Activated CD4-positive, alpha-beta memory T cell treated with anti-CD3 and anti-CD28 coated beads for 36 hours (primary cell): ENCODE results near the gene TMEM179. TPM values are rescaled to one million over a fixed set of nuclear protein-coding genes. Genes with fewer than 3 reads are reported as not detected.

Experiments
- CTCF ChIA-PET: fragments of 350-600 bp; sonication (Branson Sonifier 250); formaldehyde crosslinking; loops from one replicate; lab custom pipeline; 2021; ENCODE audit warnings: antibody characterized with exemption, inconsistent platforms; lab: Charles Lee
- POLR2A ChIA-PET: fragments of 350-600 bp; sonication (Branson Sonifier 250); formaldehyde crosslinking; loops from one replicate; lab custom pipeline; 2021; ENCODE audit warnings: antibody characterized with exemption; lab: Charles Lee
- DNase-seq: peaks from one replicate; pipeline ENCODE4 v3.0.0-alpha.2; 2020
- H3K27ac Mint-ChIP-seq: one replicate; pipeline ENCODE4 v1.8.0; 2021; ENCODE audit warnings: mixed read lengths
- H3K27me3 Mint-ChIP-seq: one replicate; pipeline ENCODE4 v1.8.0; 2021; ENCODE audit warnings: mixed read lengths
- H3K36me3 Mint-ChIP-seq: one replicate; pipeline ENCODE4 v1.8.0; 2021; ENCODE audit warnings: mixed read lengths
- H3K4me1 Mint-ChIP-seq: one replicate; pipeline ENCODE4 v1.8.0; 2021; ENCODE audit warnings: low read depth, mixed read lengths
- H3K4me3 Mint-ChIP-seq: one replicate; pipeline ENCODE4 v1.8.0; 2021; ENCODE audit warnings: mild to moderate bottlenecking, mixed read lengths
- H3K9me3 Mint-ChIP-seq: one replicate; pipeline ENCODE4 v1.8.0; 2021; ENCODE audit warnings: mixed read lengths
- intact Hi-C: fragments of 100-400 bp; cut with micrococcal nuclease; formaldehyde crosslinking; loops from one replicate; pipeline ENCODE4 v1.15.1; 2023
- total RNA-seq, 2 experiments: library from RNA; stranded (reverse); gene quantifications; one replicate each; pipeline ENCODE4 v1.2.3, GENCODE V29; 2021

The TMEM179 gene
- total RNA-seq, 2 experiments from 2014 or later: not detected

DNA sequence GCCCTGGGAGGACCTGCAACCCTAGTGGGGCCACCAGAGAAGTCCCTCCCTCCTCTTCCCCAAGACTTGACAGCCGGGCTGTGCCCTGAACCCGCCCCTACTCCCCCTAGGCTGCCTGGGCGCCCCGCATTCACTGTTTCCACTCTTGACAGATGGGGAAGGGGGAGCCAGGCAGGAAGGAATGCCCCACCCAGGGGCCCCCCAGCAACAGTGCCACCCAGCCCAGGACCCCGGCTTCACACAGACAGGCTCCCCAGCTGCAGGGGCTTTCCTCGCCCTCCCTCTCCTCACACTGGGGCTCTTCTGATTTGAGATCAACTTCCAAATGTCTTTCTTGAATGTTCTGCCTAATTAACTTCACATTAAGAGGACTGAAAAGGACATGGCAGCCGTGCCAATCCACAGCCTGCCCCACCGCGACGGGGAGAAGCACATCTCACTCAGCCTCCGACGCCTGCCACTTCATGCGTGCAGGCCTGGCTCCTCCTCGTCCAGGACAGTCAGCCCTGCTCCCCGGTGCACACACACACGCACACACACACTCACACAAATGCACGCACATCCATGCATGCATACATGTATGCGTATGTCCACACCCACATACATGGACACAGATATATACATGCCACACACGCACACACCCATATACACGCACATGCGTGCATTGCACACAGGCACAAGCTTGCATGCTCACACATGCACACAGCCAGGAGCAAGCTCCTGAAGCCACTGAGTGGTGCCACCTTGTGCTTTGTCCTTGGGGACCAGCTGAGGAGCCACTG lies 44.6 kb downstream of the TMEM179 start:
- Mint-ChIP-seq H3K27me3 (peaks cover 5% of the 10 kb centered on the region), H3K4me1 (no peaks in the 10 kb centered on the region), H3K27ac (no peak overlapping the region), H3K36me3 (no peaks in the 10 kb centered on the region), H3K4me3 (no peak overlapping the region), H3K9me3 (no peaks in the 10 kb centered on the region)
- intact Hi-C loops: no loop called here
- ChIA-PET POLR2A (no interaction called here), CTCF (interaction anchor here (1.3 kb wide), 1 partner anchor 482 kb away, joined by 3 read pairs; no protein-coding TSS in a partner anchor)
- no peak for DNase-seq

DNA sequence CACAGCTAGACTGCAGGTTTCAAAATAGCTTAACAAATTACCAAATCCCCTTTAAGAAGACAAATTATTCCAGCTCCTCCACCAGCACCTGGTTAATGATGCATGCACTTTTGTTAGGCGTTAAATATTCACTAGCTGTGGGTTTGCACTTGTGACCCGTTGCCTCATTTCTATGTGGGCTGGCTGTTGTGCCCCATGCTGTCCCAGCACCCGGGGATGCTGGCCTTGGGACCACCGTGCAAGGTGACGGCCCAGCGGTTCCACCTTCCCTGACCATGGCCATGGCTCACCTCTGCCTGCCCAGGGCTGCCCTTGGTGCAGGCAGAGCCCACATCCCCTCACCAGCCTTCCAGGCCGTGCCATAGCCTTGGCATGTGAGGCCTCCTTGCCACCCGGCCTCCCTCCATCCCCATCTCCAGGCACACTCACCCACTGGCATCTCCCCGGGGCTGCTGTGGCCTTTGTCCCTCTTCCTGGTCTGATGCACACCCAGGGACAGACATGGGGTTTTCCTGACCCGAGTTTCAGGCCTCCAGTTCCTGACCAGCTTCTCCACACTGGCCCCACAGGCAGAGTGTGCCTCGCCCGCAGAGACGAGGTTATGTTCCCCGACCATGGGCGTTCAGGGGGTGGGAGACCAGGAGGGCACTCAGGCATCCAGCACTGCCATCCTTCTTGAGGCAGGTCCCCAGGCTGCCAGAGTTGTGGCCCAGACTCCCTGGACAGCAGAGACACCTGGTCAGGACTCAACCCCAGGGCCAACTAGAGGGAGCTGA lies 45.4 kb downstream of the TMEM179 start:
- no peaks in the 10 kb centered on the region for H3K4me1 Mint-ChIP-seq
- no peaks in the 10 kb centered on the region for H3K9me3 Mint-ChIP-seq
- no peak overlapping the region for H3K27ac Mint-ChIP-seq
- ChIA-PET POLR2A (no interaction called here), CTCF (no interaction called here)
- H3K4me3 Mint-ChIP-seq: no peak overlapping the region
- intact Hi-C loops: no loop called here
- no peak for DNase-seq
- H3K27me3 Mint-ChIP-seq: peaks cover 2% of the 10 kb centered on the region
- no peaks in the 10 kb centered on the region for H3K36me3 Mint-ChIP-seq

DNA sequence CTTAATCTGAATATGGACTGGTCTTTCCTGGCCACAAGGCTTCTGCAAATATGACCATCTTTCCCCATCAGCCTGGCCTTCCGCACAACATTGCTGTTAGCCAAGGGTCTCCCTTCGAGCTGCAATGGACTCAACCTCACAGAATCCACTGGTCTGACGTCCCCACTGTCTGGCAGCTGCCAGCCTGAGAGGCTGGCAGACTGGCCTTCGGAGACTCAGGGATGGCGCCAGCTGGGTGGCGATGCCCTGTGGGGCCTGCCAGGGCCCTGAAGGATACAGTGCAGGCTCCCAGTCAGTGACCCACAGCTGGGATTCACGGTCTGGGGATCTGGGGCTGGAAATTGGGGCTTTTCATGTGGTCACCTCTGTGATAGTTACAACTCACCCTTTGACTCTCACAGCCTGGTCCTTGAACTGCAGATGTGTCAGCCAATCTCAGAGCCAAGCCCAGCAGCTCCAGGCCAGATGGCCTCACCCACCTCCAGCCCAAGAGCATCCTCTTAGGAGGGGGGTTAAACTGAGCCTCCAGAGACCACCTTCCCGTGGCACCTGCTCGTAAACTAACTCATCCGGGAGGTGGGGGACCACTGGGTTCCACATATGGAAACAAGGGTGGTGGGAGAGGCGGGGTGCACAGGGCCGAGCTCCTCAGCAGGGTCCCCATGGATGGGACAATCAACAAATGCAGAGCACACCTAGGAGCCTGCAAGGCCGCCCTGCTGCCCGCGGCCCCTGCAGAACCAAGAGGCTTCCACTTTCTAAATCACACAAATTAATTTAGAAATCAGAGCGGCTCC lies 46.1 kb downstream of the TMEM179 start:
- Mint-ChIP-seq H3K36me3 (no peaks in the 10 kb centered on the region), H3K27ac (no peak overlapping the region), H3K27me3 (peaks cover 3% of the 10 kb centered on the region), H3K4me1 (no peaks in the 10 kb centered on the region), H3K9me3 (no peaks in the 10 kb centered on the region), H3K4me3 (no peak overlapping the region)
- CTCF ChIA-PET: interaction anchor here (0.7 kb wide), 1 partner anchor 10 kb away, joined by 3 read pairs; no protein-coding TSS in a partner anchor
- POLR2A ChIA-PET: no interaction called here
- intact Hi-C loops: no loop called here
- DNase-seq: no peak

DNA sequence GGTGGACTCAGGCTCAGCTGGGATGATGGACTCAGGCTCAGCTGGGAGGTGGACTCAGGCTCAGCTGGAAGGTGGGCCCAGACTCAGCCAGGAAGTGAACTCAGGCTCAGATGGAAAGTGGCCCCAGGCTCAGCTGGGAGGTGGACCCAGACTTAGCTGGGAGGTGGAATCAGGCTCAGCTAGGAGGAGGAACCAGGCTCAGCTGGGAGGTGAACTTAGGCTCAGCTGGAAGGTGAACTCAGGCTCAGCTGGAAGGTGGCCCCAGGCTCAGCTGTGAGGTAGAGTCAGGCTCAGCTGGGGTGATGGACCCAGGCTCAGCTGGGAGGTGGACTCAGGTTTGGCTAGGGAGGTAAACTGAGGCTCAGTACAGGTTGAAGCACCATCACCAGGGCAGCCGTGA lies 46.8 kb downstream of the TMEM179 start:
- CTCF ChIA-PET: interaction anchor here (0.7 kb wide), 1 partner anchor 10 kb away, joined by 3 read pairs; no protein-coding TSS in a partner anchor
- no peaks in the 10 kb centered on the region for H3K36me3 Mint-ChIP-seq
- H3K4me1 Mint-ChIP-seq: no peaks in the 10 kb centered on the region
- no peak overlapping the region for H3K4me3 Mint-ChIP-seq
- no peaks in the 10 kb centered on the region for H3K9me3 Mint-ChIP-seq
- peaks cover 3% of the 10 kb centered on the region for H3K27me3 Mint-ChIP-seq
- intact Hi-C loops: no loop called here
- POLR2A ChIA-PET: no interaction called here
- H3K27ac Mint-ChIP-seq: no peak overlapping the region
- DNase-seq: no peak

DNA sequence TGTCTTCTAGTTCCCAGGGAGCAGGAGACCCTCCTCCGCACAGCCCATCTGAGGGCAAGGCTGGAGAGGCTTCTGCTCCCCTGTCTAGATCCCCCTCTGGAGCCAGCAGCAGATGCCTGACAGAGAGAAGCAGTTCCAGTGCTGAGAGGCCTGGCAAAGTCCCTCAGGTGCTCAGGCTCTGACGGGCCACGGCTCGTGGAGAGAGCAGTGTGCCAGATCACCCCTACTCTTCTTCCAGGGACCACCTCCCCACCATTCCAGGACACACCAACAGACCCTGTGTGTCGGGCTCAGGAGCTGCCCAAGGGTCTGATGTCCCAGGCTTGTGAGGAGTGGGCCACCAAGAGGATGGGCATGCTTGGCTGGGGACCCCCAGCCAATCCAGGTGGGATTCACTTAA lies 47.5 kb downstream of the TMEM179 start:
- DNase-seq: no peak
- ChIA-PET POLR2A (no interaction called here), CTCF (no interaction called here)
- Mint-ChIP-seq H3K9me3 (no peaks in the 10 kb centered on the region), H3K27ac (no peak overlapping the region), H3K27me3 (peaks cover 3% of the 10 kb centered on the region), H3K4me3 (no peak overlapping the region), H3K4me1 (no peaks in the 10 kb centered on the region), H3K36me3 (no peaks in the 10 kb centered on the region)
- intact Hi-C loops: no loop called here

DNA sequence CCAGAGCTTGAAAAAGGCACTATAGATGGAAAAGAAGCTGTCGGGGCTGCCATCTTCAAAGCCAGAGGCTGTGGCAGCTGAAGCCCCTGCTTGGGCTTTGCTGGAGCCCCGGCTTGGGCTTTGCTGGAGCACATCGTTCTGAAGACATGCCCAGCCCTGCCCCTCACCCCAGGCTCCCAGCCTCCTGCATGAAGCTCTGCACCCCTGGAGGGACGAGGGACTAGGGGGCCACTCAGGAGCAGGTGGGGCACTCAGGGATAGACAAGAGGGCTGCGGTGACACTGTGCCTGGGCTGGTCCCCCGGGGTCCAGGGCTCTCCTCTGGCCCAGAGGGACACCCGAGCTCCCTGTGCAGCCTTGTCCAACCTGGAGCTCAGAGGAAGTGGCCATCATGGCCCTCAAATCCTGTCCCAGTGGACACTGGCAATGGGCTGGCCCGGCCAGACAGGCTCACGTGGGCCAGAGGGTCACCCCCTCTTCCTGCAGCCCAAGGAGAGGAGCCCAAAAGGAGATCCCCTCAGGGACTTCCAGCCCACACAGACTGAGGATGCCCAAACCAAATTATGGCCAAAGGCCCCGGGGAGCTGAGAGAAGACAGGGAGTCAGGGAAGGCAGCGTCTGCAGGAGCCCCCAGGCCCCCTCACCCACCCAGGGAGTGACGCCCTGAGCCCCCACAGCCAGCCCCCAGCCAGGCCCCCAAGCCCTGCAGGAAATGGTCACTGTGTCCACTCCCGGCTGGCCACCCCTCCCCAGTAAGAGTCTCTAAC lies 48.1 kb downstream of the TMEM179 start:
- ChIA-PET CTCF (interaction anchor here (0.9 kb wide), 1 partner anchor 419 kb away, joined by 3 read pairs; no protein-coding TSS in a partner anchor), POLR2A (no interaction called here)
- H3K36me3 Mint-ChIP-seq: no peaks in the 10 kb centered on the region
- no peak for DNase-seq
- no peaks in the 10 kb centered on the region for H3K9me3 Mint-ChIP-seq
- H3K27ac Mint-ChIP-seq: no peak overlapping the region
- intact Hi-C loops: no loop called here
- H3K27me3 Mint-ChIP-seq: peaks cover 3% of the 10 kb centered on the region
- H3K4me1 Mint-ChIP-seq: no peaks in the 10 kb centered on the region
- no peak overlapping the region for H3K4me3 Mint-ChIP-seq

DNA sequence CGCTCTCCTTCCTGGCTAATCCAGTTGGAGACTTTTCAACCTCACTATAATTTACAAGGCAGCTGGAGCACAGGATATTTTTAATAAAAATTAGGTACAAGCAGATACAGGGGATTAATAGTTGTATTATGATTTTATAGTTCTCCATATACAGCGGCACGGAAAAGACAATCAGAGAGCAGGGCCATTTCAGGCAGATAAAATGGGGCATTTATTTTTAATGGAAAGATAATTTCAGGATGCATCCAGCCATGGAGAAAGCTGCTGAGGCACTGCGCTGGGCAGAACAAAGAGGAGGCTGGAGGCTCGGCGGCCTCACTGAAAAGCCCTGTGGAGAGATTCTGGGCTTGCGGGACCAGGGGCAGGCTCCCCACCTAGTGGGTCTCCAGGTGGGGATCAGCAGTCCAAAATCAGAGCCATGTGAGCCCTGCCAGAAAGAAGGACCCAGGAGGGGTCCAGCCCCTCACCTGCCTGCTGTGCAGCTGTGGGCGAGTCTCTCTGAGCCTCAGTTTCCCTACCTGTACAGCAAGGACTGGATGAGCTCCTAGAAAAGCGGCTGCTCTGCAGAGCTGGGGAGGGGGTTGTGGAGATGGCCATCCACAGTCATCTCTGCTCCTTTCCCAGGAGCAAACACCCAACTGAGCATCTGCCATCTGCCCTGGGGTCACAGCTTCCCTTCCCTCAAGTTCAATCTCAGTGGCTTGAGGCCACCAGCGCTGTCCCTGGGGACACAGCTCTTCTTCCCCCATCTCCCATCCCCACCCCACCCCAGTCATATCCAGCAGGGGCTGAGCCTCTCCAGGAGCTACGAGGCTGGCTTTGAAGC lies 48.9 kb downstream of the TMEM179 start:
- no peak overlapping the region for H3K4me3 Mint-ChIP-seq
- intact Hi-C loops: no loop called here
- peaks cover 3% of the 10 kb centered on the region for H3K27me3 Mint-ChIP-seq
- POLR2A ChIA-PET: no interaction called here
- no peaks in the 10 kb centered on the region for H3K4me1 Mint-ChIP-seq
- CTCF ChIA-PET: interaction anchor here (0.9 kb wide), 1 partner anchor 418 kb away, joined by 3 read pairs; no protein-coding TSS in a partner anchor
- no peaks in the 10 kb centered on the region for H3K9me3 Mint-ChIP-seq
- no peaks in the 10 kb centered on the region for H3K36me3 Mint-ChIP-seq
- no peak overlapping the region for H3K27ac Mint-ChIP-seq
- DNase-seq: no peak

DNA sequence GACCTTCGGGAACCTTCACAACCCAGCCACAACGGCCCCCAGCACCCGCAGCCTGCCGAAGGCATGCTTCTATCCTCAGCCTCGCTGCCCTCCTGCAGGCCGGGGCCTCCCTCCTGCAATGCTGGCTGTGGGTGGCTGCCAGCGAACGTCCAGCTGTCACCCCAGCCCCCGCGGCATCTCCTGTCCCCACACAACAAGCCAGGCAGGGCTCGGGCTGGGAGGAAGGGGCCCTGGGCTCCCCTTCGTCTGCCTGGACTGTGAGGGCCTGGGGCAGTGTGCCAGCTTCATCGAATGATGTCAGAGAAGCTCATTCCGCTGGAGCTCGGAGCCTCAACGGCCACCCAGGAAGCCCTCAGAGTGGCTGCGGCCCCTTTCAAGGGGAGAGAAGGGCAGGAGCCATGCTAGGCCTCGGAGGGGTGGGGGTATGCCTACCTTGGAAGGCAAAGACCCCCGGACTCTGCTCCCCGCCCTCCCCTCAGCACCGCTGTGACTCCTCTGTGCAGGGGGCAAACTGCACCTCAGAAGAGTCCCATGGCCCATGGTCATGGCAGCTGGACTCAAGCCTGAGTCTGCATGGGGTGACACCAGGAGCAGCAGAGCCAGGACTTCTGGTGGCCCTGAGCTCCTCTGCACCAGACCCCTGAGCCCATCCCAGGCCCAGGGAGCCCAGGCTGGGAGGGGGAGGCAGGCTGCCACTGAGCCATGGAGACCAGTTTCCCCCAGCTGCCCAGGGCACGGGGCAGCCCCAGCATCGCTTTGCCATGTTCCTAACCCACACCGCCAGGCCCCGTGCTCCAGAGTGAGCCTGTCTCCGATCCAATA lies 49.8 kb downstream of the TMEM179 start:
- Mint-ChIP-seq H3K4me3 (no peak overlapping the region), H3K4me1 (no peaks in the 10 kb centered on the region), H3K36me3 (no peaks in the 10 kb centered on the region), H3K27ac (no peak overlapping the region), H3K27me3 (peaks cover 4% of the 10 kb centered on the region), H3K9me3 (no peaks in the 10 kb centered on the region)
- intact Hi-C loops: no loop called here
- ChIA-PET CTCF (no interaction called here), POLR2A (no interaction called here)
- no peak for DNase-seq

DNA sequence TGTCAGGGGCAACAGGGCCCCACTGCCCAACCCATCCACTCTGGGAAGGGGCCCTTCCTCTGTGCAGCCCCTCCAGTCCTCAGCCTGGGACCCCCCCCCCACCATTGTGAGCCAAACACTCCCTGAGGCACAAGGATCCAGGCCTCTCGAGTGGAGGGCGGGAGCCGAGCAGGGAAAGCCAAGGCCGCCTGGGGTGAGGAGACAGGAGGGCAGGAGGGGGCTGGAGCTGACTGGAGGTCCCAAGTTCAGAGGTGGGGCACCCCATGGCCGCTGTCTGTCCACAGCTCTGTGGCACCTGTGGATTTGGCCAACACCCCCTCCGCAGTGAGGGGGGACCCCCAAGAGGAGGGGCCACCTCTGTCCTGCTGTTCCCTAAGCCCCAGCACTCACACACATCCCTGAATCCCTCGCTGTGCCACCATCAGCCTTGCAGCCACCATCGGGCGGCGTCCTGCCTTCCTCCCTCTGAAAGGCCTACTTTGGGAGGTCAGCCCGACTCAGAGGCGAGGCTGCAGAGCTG lies 50.4 kb downstream of the TMEM179 start:
- Mint-ChIP-seq H3K27me3 (peaks cover 4% of the 10 kb centered on the region), H3K36me3 (no peaks in the 10 kb centered on the region), H3K27ac (no peak overlapping the region), H3K4me3 (no peak overlapping the region), H3K4me1 (no peaks in the 10 kb centered on the region), H3K9me3 (no peaks in the 10 kb centered on the region)
- no peak for DNase-seq
- ChIA-PET POLR2A (no interaction called here), CTCF (no interaction called here)
- intact Hi-C loops: no loop called here
